ENCODE results near the gene ATF4. TPM values are rescaled to one million over a fixed set of nuclear protein-coding genes. Genes with fewer than 3 reads are reported as not detected.
"Not testable (repeated sequence)": the region's sequence is repeated elsewhere in the genome, so short reads cannot be mapped to it uniquely, and the experiment has no call there.

The ATF4 gene
- total and polyA plus RNA-seq, 4 experiments from 2014 or later = 44.4 to 278 (median 187) TPM

- ChIA-PET CTCF (ENCODE audit: partially characterized antibody) (interaction anchor here (2.5 to 12.4 kb wide), 2 partner anchors 12 to 28 kb away, joined by 5 to 345 read pairs; no protein-coding TSS in a partner anchor), POLR2A (ENCODE audit: partially characterized antibody) (interaction anchor here (0.7 to 14.5 kb wide), 17 partner anchors 8 to 720 kb away, joined by 3 to 165 read pairs (median 3); partner anchors contain the start of genes MIEF1, RPL3, RPS19BP1 and TAB1)
- not testable (repeated sequence) for H3K9me3 ChIP-seq (ENCODE audit: control insufficient read depth in 1 of 2, low read length in 2 of 2); H3K27me3 Mint-ChIP-seq; H3K27me3 ChIP-seq (ENCODE audit: insufficient read depth, low read length); DNase-seq
- intact Hi-C loops (cut with micrococcal nuclease) = loop anchor here (10.0 kb wide), 1 partner anchor 277 kb away; the partner anchor contains the start of gene PDGFB
- H3K4me1 ChIP-seq (ENCODE audit: insufficient read depth, low read length) = peaks cover 59% of the 10 kb centered on the region
- Mint-ChIP-seq H3K27ac (peak overlapping the region; percentile 76 to 100 (median 98)), H3K4me1 (peaks cover 32 to 75% (median 56%) of the 10 kb centered on the region in 4 donors), H3K4me3 (peak overlapping the region; percentile 92 to 99 (median 97)), H3K36me3 (peaks cover 25 to 60% of the 10 kb centered on the region in 2 donors), H3K9me3 (peaks cover 0 to 13% (median 1%) of the 10 kb centered on the region in 8 donors)
- peaks cover 32% of the 10 kb centered on the region for H3K36me3 ChIP-seq (ENCODE audit: insufficient read depth, low read length)
- H3K4me3 ChIP-seq (ENCODE audit: low read length in 2 of 2) = peak overlapping the region in 1 of 2 donors; percentile 96
- H3K27ac ChIP-seq (ENCODE audit: low read depth, low read length) = peak overlapping the region; percentile 85
These were observed 1.7 kb downstream of the ATF4 start for GRCh38 chr22:39522091-39522490.

GRCh38 chr22:39522567-39523300 lies 2.4 kb downstream of the ATF4 start:
- Mint-ChIP-seq H3K27me3 (peaks cover 3 to 4% of the 10 kb centered on the region in 2 donors), H3K9me3 (peaks cover 0 to 13% (median 1%) of the 10 kb centered on the region in 8 donors), H3K27ac (peak overlapping the region; percentile 84 to 100 (median 90)), H3K4me1 (peaks cover 36 to 82% (median 62%) of the 10 kb centered on the region in 4 donors), H3K4me3 (peak overlapping the region; percentile 78 to 99 (median 94)), H3K36me3 (peaks cover 25 to 65% of the 10 kb centered on the region in 2 donors)
- CTCF ChIA-PET (ENCODE audit: partially characterized antibody) = interaction anchor here (0.7 to 12.4 kb wide), 3 partner anchors 9 to 29 kb away, joined by 4 to 345 read pairs (median 5); no protein-coding TSS in a partner anchor
- H3K36me3 ChIP-seq (ENCODE audit: insufficient read depth, low read length) = peaks cover 32% of the 10 kb centered on the region
- DNase-seq = peak in 1 of 5 donors; percentile 43
- intact Hi-C loops (cut with micrococcal nuclease) = loop anchor here (10.0 kb wide), 1 partner anchor 278 kb away; the partner anchor contains the start of gene PDGFB
- H3K4me1 ChIP-seq (ENCODE audit: insufficient read depth, low read length) = peaks cover 66% of the 10 kb centered on the region
- H3K9me3 ChIP-seq (ENCODE audit: control insufficient read depth in 1 of 2, low read length in 2 of 2) = no peaks in the 10 kb centered on the region
- H3K4me3 ChIP-seq (ENCODE audit: low read length in 2 of 2) = peak overlapping the region; percentile 6 to 19
- H3K27ac ChIP-seq (ENCODE audit: low read depth, low read length) = peak overlapping the region; percentile 85
- H3K27me3 ChIP-seq (ENCODE audit: insufficient read depth, low read length) = no peaks in the 10 kb centered on the region
- POLR2A ChIA-PET (ENCODE audit: partially characterized antibody) = interaction anchor here (0.7 to 14.5 kb wide), 19 partner anchors 8 to 719 kb away, joined by 3 to 165 read pairs (median 3); partner anchors contain the start of genes MIEF1, RPL3, RPS19BP1 and TAB1

- no peaks in the 10 kb centered on the region for H3K27me3 ChIP-seq (ENCODE audit: insufficient read depth, low read length)
- intact Hi-C loops (cut with micrococcal nuclease) = loop anchor here (10.0 kb wide), 1 partner anchor 279 kb away; the partner anchor contains the start of gene PDGFB
- H3K9me3 Mint-ChIP-seq = peaks cover 0 to 13% (median 1%) of the 10 kb centered on the region in 8 donors
- H3K9me3 ChIP-seq (ENCODE audit: control insufficient read depth in 1 of 2, low read length in 2 of 2) = no peaks in the 10 kb centered on the region
- no peak overlapping the region for H3K27ac ChIP-seq (ENCODE audit: low read depth, low read length)
- peaks cover 25 to 73% of the 10 kb centered on the region in 2 donors for H3K36me3 Mint-ChIP-seq
- POLR2A ChIA-PET (ENCODE audit: partially characterized antibody) = interaction anchor here (0.7 to 14.5 kb wide), 11 partner anchors 6 to 520 kb away, joined by 3 to 165 read pairs (median 4); partner anchors contain the start of genes MIEF1, RPL3, RPS19BP1 and TAB1
- CTCF ChIA-PET (ENCODE audit: partially characterized antibody) = interaction anchor here (1.0 to 12.4 kb wide), 4 partner anchors 8 to 30 kb away, joined by 3 to 345 read pairs (median 5); partner anchors contain the start of gene MIEF1
- no peak overlapping the region for H3K4me3 ChIP-seq (ENCODE audit: low read length in 2 of 2)
- DNase-seq = no peak
- H3K27ac Mint-ChIP-seq = peak overlapping the region in 5 of 7 donors; percentile 55 to 100 (median 83)
- peak overlapping the region in 6 of 8 donors; percentile 26 to 78 (median 58) for H3K4me3 Mint-ChIP-seq
- peaks cover 38 to 90% (median 68%) of the 10 kb centered on the region in 4 donors for H3K4me1 Mint-ChIP-seq
- H3K36me3 ChIP-seq (ENCODE audit: insufficient read depth, low read length) = peaks cover 41% of the 10 kb centered on the region
- peaks cover 3 to 4% of the 10 kb centered on the region in 2 donors for H3K27me3 Mint-ChIP-seq
- H3K4me1 ChIP-seq (ENCODE audit: insufficient read depth, low read length) = peaks cover 75% of the 10 kb centered on the region
These were observed 3.9 kb downstream of the ATF4 start for GRCh38 chr22:39524089-39524752.

GRCh38 chr22:39524753-39525657 lies 4.6 kb downstream of the ATF4 start:
- intact Hi-C loops (cut with micrococcal nuclease) = loop anchor here (10.0 kb wide), 1 partner anchor 280 kb away; the partner anchor contains the start of gene PDGFB
- Histone ChIP-seq H3K27ac (ENCODE audit: low read depth, low read length) (no peak overlapping the region), H3K27me3 (ENCODE audit: insufficient read depth, low read length) (no peaks in the 10 kb centered on the region), H3K4me3 (ENCODE audit: low read length in 2 of 2) (no peak overlapping the region), H3K36me3 (ENCODE audit: insufficient read depth, low read length) (peaks cover 48% of the 10 kb centered on the region), H3K4me1 (ENCODE audit: insufficient read depth, low read length) (peaks cover 80% of the 10 kb centered on the region), H3K9me3 (ENCODE audit: control insufficient read depth in 1 of 2, low read length in 2 of 2) (no peaks in the 10 kb centered on the region)
- POLR2A ChIA-PET (ENCODE audit: partially characterized antibody) = interaction anchor here (0.6 to 14.5 kb wide), 13 partner anchors 5 to 560 kb away, joined by 3 to 165 read pairs (median 4); partner anchors contain the start of genes MIEF1, RPL3, RPS19BP1 and TAB1
- Mint-ChIP-seq H3K36me3 (peaks cover 25 to 77% of the 10 kb centered on the region in 2 donors), H3K4me1 (peaks cover 42 to 92% (median 74%) of the 10 kb centered on the region in 4 donors), H3K27ac (peak overlapping the region in 6 of 7 donors; percentile 47 to 100 (median 86)), H3K4me3 (peak overlapping the region; percentile 18 to 78 (median 56)), H3K27me3 (peaks cover 2 to 3% of the 10 kb centered on the region in 2 donors), H3K9me3 (peaks cover 0 to 12% (median 1%) of the 10 kb centered on the region in 8 donors)
- DNase-seq = no peak
- CTCF ChIA-PET (ENCODE audit: partially characterized antibody) = interaction anchor here (1.8 to 12.4 kb wide), 2 partner anchors 9 to 31 kb away, joined by 5 to 345 read pairs; no protein-coding TSS in a partner anchor

GRCh38 chr22:39525658-39525975 lies 5.3 kb downstream of the ATF4 start:
- Mint-ChIP-seq H3K4me3 (peak overlapping the region in 5 of 8 donors; percentile 4 to 78 (median 55)), H3K27ac (peak overlapping the region in 6 of 7 donors; percentile 47 to 100 (median 86)), H3K27me3 (no peaks in the 10 kb centered on the region), H3K36me3 (peaks cover 25 to 73% of the 10 kb centered on the region in 2 donors), H3K9me3 (peaks cover 0 to 6% (median 0%) of the 10 kb centered on the region in 8 donors), H3K4me1 (peaks cover 45 to 92% (median 78%) of the 10 kb centered on the region in 4 donors)
- no peak overlapping the region for H3K27ac ChIP-seq (ENCODE audit: low read depth, low read length)
- H3K4me3 ChIP-seq (ENCODE audit: low read length in 2 of 2) = no peak overlapping the region
- H3K9me3 ChIP-seq (ENCODE audit: control insufficient read depth in 1 of 2, low read length in 2 of 2) = no peaks in the 10 kb centered on the region
- intact Hi-C loops (cut with micrococcal nuclease) = loop anchor here (10.0 kb wide), 1 partner anchor 281 kb away; the partner anchor contains the start of gene PDGFB
- peaks cover 86% of the 10 kb centered on the region for H3K4me1 ChIP-seq (ENCODE audit: insufficient read depth, low read length)
- no peaks in the 10 kb centered on the region for H3K27me3 ChIP-seq (ENCODE audit: insufficient read depth, low read length)
- DNase-seq = no peak
- peaks cover 51% of the 10 kb centered on the region for H3K36me3 ChIP-seq (ENCODE audit: insufficient read depth, low read length)
- ChIA-PET POLR2A (ENCODE audit: partially characterized antibody) (interaction anchor here (0.6 to 14.5 kb wide), 8 partner anchors 11 to 560 kb away, joined by 3 to 165 read pairs (median 6); partner anchors contain the start of genes MIEF1, RPL3 and TAB1), CTCF (ENCODE audit: partially characterized antibody) (interaction anchor here (12.4 kb wide), 1 partner anchor 32 kb away, joined by 345 read pairs; no protein-coding TSS in a partner anchor)

All from CD4-positive, alpha-beta memory T cell (primary cell).